Measurements from ENCODE around the gene AP1S3.
A peak's percentile ranks its signal among the peaks of the same experiment; 100 is the strongest.
"Not testable (repeated sequence)": the region's sequence is repeated elsewhere in the genome, so short reads cannot be mapped to it uniquely, and the experiment has no call there.

The AP1S3 gene

DNA sequence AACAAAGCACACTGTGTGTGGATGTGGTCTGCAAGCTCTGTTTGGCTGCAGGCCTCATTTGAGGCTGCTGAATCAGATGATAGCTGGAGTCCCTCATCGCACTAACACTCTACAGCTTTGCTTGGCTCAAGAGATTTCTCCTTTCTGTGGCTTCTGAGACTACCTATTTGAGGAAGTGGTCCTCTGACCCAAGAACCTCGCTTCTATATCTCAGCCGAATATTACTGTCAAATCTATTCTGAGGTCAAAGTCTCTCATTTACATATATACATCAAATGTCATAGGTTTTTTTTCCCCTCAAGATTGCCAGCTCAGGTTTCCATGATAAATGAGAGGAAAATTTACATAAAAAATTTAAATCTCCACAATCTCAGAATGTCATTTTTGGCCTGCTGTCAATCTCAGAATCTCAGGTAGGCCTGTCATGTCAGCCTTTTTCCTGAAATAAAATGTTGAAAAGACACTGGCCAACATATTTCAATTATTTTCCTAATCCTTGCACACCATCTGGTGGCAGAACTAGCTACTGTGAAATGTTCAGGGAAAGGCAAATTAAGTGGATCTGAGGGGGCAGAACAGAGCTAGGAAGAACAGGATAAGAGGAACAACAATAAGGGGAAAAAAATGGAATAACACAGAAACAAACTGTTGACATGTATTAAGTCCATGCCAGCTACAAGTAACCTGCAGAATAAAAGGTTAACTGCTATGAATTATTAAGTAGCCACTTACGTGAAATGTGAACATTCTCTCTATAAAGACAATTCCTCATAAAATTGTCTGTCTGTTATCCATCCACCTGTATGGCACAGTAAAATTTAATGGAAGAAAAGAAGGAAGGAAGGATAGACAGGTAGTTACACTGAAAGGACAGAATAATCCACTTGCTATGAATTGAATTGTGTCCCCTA is 39.3 kb downstream of the AP1S3 start:
- DNase-seq = peak; percentile 6 to 8

DNA sequence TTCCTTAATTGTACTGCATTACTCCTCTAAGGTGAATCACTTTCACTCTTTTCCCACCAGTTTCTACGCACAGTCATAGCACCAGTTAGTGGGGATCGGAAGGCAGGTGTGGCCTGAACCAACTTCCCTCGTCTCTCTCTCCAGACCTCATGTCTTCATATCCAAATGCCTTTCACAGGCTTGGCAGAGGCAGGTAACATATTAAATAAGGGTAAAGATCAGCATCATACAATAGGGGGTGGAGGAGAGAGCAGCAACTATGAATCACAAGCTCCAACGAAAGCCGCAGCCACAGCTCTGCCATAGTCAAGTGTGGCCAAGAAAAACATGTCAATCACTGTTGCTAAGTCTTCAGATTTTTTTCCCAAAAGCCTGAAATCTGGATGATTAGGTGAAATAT is 40.3 kb downstream of the AP1S3 start:
- no peak for DNase-seq

DNA sequence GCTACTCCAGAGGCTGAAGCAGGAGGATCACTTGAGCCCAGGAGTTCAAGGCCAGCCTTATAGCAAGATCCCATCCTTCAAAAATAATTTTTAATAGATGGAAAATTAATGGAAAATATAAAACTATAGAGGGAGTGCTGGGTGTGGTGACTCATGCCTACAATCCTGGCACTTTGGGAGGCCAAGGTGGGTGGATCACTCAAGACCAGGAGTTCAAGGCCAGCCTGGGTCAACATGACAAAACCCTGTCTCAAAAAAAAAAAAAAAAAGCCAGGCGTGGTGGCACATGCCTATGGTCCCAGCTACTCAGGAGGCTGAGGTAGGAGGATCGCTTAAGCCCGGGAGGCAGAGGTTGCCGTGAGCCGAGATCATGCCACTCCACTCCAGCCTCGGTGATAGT is 48.0 kb downstream of the AP1S3 start:
- no peak for DNase-seq

DNA sequence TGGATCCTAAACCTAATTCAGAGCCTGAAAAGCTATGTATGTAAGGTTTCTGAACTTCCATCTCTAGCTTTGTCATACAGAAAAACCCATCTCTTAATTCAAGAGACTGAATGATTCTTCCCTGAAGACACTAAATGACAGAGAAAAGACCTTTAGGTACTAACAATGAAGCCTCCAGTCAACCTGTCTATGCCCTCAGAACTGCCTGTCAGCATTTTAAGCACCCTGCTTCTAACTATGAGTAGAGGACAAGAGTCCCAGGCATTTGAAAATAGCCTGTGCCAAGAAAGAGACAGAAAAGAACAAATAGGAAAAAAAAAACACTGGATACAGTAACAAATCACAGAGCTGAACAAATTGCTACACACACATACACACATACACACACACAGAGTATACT is 48.6 kb downstream of the AP1S3 start:
- no peak for DNase-seq

DNA sequence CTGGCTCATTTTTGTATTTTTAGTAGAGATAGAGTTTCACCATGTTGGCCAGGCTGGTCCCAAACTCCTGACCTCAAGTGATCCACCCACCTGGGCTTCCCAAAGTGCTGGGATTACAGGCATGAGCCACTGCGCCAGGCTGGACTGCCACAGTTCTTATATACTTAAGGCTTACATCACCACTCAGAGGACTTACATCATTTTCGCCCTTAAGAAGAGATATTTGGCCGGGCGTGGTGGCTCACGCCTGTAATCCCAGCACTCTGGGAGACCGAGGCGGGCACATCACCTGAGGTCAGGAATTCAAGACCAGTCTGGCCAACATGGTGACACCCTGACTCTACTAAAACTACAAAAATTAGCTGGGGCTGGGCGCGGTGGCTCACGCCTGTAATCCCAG is 49.3 kb downstream of the AP1S3 start:
- not testable (repeated sequence) for DNase-seq

DNA sequence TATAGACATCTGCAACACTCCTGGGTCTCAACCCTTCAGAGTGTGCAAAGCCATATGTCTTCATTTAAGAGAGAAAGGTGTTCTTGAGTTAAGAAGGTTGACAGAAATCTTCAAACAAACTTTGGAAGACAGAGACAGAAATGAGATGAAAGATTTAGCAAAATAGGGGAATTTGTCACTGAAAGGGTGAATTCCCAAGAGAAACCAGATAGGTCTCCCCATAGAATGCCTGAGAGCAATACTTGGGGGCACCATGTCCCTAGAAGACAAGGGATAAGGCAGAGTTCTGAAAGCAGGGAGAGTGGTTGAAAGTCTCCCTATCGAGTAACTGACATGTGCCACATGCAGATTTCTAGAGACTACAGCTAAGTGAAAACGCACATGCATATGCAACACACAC is 50.0 kb downstream of the AP1S3 start:
- peak; percentile 7 to 12 for DNase-seq

DNA sequence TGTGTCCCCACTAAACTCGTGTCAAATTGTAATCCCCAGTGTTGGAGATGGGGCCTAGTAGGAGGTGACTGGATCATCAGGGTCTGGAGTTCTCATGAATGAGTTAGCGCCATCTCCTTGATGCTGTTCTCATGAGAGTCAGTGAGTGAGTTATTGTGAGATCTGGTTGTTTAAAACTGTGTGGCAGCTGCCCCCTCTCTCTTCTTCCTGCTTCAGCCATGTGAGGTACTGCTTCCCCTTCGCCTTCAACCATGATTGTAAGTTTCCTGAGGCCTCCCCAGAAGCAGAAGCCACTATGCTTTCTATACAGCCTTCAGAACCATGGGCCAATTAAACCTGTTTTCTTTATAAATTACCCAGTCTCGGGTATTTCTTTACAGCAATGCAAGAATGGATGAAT is 50.4 kb downstream of the AP1S3 start:
- DNase-seq = no peak

DNA sequence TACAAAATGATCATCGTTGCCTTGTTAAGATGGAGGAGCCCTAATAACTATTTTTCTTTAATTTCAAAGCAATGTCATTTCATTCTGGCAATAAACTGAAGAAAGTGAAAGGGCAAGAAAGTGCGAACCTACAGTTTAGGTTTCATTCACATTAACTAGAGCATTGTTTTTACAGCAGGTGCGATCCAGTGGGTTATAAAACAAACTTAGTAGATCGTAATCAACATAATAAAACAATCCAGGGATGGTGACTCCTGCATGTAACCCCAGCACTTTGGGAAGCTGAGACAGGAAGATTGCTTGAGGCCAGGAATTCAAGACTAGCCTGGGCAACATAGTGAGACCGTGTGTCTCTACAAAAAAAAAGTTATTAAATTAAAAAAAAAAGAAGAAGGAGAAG is 51.1 kb downstream of the AP1S3 start:
- no peak for DNase-seq

DNA sequence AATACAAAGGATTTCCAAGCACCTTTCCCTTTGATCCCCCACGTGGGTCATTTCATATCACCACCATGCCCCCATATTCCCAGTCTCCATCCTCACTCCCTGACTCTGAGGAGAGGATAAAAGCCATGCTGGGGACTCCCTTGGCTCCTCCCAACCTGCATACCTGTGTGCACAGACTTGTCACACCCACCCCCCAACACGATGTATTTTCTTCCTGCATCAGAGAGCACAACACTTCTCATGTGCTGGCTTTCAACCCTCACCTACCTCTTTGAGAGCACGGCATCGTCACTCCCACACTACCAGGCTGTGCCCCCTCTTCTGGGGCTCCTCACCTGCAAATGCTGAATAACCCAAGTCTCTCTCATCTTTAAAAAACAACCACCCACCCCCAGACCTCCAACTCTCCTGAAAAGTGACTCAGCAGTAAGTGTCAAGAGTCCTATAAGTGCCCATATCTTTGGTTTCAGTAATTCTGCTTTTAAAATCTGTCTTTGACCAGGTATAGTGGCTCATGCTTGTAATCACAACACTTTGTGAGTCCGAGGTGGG is 53.1 kb downstream of the AP1S3 start:
- no peak for DNase-seq

DNA sequence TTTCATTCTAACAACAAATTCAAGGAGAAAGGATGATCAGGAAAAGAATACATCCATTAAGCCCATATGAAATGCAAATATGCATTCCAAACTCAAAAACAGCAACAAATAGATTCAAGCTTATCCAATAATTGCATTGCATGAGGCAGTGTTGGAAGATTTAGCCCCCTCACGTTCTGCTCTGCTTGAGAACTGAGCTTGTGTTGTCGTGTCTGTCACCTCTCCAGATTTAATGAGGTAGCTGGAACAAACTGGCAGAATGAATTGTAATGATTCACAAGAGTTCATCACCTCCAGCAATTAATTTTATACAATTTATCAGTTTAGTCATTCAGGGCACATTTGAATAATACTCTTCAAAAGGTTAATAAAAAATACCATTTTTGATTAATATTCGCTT is 54.8 kb downstream of the AP1S3 start:
- no peak for DNase-seq

DNA sequence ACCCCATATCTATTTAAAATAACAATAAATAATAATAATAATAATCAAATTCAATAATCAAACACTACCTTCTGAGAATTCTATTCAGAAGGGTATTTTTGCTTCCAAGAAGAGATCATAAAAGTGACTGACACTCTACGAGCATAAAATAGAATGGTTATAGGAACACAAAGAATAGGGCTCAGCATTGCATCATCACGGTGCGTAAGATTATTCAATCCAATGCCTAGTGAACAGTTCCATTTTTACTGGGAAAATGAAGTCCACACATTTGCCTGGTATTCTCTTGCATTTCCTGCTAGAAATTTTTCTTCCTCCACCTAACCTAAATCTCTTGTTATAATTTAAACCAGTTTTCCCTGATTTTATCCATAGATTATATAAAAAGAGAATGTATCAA is 55.8 kb downstream of the AP1S3 start:
- no peak for DNase-seq

DNA sequence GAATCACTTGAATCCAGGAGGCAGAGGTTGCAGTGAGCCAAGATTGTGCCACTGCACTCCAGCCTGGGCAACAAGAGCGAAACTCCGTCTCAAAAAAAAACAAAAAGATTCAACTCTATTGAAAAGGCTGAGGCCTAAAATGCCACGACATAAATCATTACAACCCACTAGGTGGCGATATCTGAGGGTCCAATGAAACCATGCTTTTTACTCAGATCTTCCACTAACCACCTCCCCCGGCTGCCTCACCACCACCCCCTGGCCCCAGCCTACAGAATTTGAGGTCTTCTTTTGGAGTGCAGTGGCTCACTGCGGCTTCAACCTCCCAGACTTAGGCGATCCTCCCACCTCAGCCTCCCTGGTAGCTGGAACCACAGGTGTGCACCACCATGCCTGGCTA is 57.5 kb downstream of the AP1S3 start:
- peak; percentile 27 to 61 for DNase-seq

DNA sequence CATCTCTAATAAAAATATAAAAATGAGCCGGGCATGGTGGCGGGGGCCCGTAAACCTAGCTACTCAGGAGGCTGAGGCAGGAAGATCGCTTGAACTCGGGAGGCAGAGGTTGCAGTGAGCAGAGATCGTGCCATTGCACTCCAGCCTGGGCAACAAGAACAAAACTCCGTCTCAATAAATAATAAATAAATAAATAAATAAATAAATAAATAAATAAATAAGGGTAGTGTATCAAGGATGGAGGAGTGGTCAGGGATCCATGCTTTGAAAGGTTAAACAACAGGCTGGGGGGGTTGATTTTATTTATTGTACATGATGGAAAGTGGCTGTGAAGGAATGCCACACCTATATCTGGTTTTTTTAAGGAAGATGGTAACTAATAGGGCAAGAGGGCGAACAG is 63.2 kb downstream of the AP1S3 start:
- DNase-seq = no peak

DNA sequence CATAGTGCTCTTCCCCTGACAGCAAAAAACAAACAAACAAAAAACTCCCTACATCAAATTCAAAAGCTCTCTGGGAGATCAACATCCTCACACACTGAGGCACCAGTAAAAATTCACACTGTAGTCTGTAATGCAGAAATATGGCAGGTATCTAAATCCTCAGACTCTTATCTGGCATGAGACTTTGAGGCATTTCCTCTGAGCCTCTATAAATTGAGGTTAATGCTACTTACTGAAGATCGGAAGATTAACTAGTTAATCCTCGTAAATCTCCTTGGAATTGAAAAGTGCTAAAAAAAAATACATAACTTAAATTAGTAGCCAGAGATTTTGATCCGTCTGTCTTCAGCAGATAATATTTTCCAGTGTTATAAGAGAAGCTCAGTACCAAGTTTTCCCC is 65.0 kb downstream of the AP1S3 start:
- no peak for DNase-seq

DNA sequence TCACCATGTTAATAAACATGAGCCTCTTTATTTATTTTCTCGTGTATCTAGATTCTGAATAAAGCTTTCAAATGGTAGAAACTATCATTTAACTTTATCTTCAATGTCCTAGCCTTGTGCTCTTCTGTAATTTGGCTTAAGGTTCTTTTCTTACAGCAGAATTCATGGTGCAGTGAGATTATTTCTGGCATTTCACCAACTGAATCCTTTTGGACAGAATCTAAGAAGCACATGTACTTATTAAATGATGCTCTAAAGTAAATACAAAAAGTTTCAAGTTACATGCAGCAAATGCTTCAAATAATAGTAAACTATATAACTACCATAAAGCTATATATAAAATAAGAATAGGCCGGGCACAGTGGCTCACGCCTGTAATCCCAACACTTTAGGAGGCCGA is 65.9 kb downstream of the AP1S3 start:
- no peak for DNase-seq

DNA sequence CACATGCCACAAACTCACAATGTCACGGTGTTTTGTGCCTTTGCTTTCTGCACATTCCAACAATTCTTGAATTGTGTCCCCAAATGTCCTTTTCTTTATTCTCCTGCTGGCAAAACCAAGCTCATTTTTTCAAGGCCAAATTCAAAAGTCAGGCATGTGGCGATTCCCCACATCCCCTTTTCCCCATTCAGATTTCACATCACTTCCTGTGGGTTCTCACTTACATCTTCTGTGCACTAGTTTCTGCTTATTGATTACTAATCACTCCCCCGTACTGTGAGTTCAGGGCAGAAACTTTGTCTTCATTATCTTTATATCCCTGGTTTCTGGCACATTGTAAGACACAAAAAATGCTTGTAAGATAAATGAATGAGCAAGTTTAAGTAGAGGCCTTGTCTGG is 69.2 kb downstream of the AP1S3 start:
- no peak for DNase-seq

DNA sequence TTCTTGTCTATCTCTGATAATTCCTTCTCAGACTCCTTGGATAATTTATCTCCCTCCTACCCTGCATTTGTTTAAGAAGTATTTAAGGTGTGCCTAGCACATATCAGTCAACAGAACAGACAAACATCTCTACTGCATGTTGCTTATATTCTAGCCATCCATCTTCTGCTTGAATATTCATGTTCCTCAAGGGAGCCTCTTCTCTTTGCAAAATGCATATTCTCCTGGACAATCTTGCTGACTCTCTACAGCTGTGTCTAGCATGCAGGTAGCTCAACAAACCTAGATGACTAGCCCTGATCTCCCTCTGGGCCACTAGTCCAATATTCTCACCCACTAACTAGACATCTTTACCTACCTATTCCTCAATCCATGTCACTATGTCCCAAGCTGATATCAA is 70.0 kb downstream of the AP1S3 start:
- DNase-seq = no peak

DNA sequence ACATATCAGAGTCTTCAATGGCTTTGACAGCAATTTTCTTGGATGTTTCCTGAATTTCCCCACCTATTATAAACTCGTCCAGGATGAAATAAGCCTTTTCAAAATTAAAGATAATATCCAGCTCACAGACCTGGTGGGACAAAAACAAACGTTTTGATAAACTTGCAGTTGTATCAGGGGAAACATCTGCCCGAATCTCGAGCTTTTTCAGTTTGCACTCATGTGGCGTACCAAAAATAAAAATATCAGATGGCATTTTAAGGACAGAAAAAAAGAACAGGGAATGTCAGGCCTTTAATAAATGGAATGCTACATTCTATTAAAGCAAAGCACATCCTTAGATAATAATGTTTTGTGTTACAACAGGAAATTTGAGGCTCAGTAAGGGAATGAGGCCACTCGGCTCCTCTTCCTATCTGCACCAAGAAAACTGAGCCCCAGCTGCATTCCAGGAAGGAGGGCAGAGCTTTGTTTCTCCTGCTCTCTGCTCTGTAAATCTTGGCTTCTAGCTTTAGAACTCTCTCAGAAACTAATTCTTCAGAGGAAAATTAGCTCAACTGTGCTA is 72.1 kb downstream of the AP1S3 start:
- no peak for DNase-seq

DNA sequence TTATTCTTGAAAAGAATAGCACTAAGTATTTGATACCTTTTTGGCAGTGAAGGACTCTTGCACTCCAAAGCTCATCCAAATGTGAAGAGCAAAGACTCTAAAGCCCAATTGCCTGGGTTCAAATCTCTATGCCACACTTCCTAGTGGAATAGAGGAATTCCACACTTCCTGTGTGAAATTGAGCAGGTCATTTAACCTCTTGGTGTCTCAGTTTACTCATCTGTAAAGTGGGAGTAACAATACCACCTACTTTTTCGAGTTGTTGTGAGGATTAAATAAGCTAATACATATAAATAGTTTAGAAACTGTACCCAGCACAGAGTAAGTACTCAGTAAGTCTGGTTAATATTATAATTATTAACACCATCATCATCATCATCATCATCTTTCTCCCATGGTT is 72.6 kb downstream of the AP1S3 start:
- no peak for DNase-seq

DNA sequence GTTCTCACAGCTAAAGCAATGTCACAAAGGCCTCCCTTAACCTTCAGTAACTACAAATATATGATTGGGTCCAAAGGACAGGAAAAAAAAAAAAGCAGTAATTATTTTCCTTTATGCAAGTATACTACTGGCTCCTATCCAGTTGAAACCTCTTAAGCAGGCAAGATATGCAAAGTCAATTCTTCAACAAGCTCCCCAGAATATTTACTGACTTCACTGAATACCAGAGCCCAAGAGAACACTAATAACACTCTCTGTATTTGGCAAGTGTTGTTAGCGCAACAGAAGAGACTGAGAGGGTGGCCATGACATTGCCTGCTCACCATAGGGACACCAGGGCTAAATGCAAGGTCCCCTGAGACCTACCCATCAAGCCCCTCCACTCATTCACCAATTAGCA is 74.5 kb downstream of the AP1S3 start:
- no peak for DNase-seq

DNA sequence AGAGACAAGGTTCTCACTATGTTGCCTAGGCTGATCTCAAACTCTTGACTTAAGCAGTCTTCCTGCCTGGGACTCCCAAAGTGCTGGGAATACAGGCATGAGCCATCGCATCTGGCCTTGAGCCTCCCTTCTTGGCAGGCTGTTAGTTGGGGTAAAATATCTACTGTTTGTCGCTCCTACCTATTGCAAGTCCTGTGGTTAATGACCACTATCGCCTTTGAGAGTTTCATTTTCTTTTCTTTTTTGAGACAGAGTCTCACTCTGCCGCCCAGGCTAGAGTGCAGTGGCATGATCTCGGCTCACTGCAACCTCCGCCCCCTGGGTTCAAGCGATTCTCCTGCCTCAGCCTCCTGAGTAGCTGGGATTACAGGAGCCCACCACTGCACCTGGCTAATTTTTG is 75.6 kb downstream of the AP1S3 start:
- not testable (repeated sequence) for DNase-seq

DNA sequence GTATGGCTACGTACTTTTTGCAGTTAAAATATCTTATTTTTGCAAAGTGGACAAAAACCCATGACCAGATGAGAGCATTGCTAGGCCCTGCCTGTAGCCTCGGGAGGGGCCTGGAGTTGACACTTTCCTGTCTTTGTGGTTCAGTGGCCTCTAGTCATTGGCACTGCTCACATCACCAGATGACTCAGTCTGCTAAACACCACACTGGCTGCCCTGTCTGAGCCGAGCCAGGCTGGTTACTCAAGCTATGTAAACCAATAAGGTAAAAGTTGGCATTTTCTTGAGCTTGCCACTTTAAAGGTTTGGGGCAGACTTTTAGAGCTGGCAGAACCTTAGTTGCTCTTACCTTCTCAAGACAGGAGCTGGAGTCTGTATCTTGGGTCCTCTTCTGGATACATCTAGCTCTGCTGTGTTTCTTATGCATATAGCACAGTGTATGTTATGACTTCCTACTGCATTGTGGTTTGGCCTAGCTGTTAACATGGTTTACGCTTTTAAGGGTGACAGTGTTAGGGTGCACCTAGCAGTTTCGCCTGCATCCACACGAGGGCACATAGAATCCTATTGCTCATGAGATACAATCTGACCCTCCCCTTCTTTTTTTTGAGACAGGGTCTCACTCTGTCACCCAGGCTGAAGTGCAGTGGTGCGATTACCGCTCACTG is 76.4 kb downstream of the AP1S3 start:
- no peak for DNase-seq

DNA sequence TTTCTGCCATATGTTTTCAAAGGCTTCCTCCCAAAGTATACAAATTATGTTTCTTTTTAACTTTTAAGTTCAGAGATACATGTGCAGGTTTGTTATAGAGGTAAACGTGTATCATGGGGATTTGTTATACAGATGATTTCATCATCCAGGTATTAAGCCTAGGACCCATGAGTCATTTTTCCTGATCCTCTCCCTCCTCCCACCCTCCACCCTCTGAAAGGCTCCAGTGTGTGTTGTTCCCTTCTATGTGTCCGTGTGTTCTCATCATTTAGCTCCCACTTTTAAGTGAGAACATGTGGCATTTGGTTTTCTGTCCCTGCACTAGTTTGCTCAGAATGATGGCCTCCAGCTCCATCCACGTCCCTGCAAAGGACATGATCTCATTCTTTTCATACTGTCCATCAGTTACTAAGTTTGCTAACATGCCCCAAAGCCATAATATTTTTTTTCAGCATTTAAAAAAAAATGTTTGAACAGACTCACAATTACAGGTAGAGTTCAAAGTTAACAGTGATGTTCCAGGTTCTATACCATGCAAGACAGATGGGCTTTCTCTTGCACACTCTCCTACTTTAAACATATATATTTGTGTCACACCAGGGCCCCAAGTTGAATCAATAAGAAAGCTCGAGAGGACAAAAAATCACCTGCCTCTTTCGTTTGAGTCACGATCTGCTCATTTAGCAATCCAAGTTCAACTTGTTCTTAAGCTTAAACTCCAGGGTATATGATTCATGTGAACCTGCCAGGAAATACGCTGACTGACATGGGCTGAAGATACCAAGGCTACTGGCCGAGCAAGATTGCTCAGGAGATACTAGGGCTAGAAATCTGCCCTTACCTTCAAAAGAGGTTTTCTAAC is 77.6 kb downstream of the AP1S3 start:
- DNase-seq = no peak

Measured in inflammatory macrophage treated with lipopolysaccharide for 1 hour (primary cell).